ENCODE data around the gene DHFR2. TPM values are rescaled to one million over a fixed set of nuclear protein-coding genes. Genes with fewer than 3 reads are reported as not detected.

Gene DHFR2
- total and polyA plus RNA-seq, 10 of the 15 experiments (the other 5 are each of a cell fraction or from before 2014, with no cell fraction given) = 1.8 to 5.6 (median 4.4) TPM

DNA sequence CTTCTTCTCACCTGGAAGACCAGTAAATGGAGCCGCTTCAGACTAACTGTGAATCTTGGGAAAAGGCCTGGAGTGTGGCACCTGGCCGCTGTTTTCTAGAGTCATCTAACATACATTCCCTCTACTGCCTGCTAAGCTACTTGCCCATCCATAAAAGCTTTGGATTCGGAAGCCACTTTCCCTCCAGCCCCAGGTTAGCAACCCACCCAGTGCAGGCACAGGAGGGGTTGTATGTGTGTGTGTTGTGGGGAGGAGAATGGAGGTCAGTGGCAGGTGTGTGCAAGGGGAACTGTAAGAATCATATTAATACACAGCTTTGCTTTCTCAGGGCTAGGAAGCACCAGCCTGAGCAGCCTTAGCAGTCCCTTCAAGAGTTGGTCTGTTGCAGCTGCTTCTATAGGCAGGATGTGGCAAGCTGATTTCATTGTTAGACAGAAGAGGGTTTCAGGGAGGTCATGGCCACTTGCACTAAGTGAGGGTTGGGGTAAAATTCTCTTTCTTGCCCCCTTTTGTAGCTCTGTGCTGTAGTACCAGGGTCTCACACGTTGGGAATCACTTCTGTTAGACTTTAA is 9.1 kb upstream of the DHFR2 start:
- no peaks in the 10 kb centered on the region for H3K27me3 ChIP-seq (replicated peaks in 1 of 2; ENCODE audit: control insufficient read depth in 2 of 2, insufficient read depth in 2 of 2, low read length in 1 of 2)
- H3K4me3 ChIP-seq = no peak overlapping the region
- H3K36me3 ChIP-seq (ENCODE audit: control insufficient read depth in 2 of 2, insufficient read depth in 2 of 2, low read length in 1 of 2) = peaks cover 0 to 19% of the 10 kb centered on the region in 2 experiments; a peak in 2 of 4 replicates
- no peak overlapping the region; the same call in 1 of the 2 replicates for H2AFZ ChIP-seq (ENCODE audit: control insufficient read depth, low read depth, low read length)
- H4K20me1 ChIP-seq (ENCODE audit: control insufficient read depth, insufficient read depth) = no peaks in the 10 kb centered on the region
- ChIA-PET RAD21 (ENCODE audit: unreplicated experiment) (interaction anchor here (1.1 to 4.1 kb wide), 5 partner anchors 9 to 92 kb away, joined by 3 to 31 read pairs (median 18); partner anchors contain the start of genes ARL13B, DHFR2 and NSUN3), POLR2A (interaction anchor here (1.4 to 3.2 kb wide), 4 partner anchors 9 to 96 kb away, joined by 3 to 30 read pairs (median 5); partner anchors contain the start of genes DHFR2 and NSUN3), SMC1A (ENCODE audit: uncharacterized antibody, unreplicated experiment) (interaction anchor here (1.1 to 4.1 kb wide), 10 partner anchors 9 to 104 kb away, joined by 3 to 27 read pairs (median 6); partner anchors contain the start of genes DHFR2 and NSUN3), CTCF (interaction anchor here (0.5 to 11.1 kb wide), 7 partner anchors 8 to 69 kb away, joined by 3 to 164 read pairs (median 15); partner anchors contain the start of gene NSUN3)
- peak; percentile 44 for DNase-seq (ENCODE audit: low read depth, low spot score)
- H3K9me3 ChIP-seq (replicated peaks; ENCODE audit: control insufficient read depth, insufficient read depth, low read length) = peaks cover 12% of the 10 kb centered on the region; the same call in 2 of the 3 replicates
- peak; percentile 44 for FAIRE-seq
- intact Hi-C loops (cut with micrococcal nuclease; ENCODE audit: unreplicated experiment) (no loop called here), in situ Hi-C loops (cut with MboI) (no loop called here)
- peak overlapping the region; percentile 69 for H3K4me2 ChIP-seq (ENCODE audit: control insufficient read depth, insufficient read depth)
- 80% methylated on average over 4 of the region's 4 CpGs for WGBS (ENCODE audit: insufficient coverage, insufficient replicate concordance, low lambda C conversion rate, missing lambda C conversion rate)
- H3K9ac ChIP-seq (ENCODE audit: control insufficient read depth, insufficient read depth, low read length) = peak overlapping the region; percentile 24
- H3K27ac ChIP-seq (ENCODE audit: control insufficient read depth, insufficient read depth) = peak overlapping the region; percentile 90
- H3K4me1 ChIP-seq (ENCODE audit: control insufficient read depth, insufficient read depth, low read length) = peaks cover 30% of the 10 kb centered on the region
- peak; percentile 85 for ATAC-seq
- BruUV-seq (replicated peaks) = no TSS peak
- peaks cover 30% of the 10 kb centered on the region for H3K79me2 ChIP-seq (ENCODE audit: control insufficient read depth, insufficient read depth, low read length)
- TF ChIP-seq, protein P1, sequence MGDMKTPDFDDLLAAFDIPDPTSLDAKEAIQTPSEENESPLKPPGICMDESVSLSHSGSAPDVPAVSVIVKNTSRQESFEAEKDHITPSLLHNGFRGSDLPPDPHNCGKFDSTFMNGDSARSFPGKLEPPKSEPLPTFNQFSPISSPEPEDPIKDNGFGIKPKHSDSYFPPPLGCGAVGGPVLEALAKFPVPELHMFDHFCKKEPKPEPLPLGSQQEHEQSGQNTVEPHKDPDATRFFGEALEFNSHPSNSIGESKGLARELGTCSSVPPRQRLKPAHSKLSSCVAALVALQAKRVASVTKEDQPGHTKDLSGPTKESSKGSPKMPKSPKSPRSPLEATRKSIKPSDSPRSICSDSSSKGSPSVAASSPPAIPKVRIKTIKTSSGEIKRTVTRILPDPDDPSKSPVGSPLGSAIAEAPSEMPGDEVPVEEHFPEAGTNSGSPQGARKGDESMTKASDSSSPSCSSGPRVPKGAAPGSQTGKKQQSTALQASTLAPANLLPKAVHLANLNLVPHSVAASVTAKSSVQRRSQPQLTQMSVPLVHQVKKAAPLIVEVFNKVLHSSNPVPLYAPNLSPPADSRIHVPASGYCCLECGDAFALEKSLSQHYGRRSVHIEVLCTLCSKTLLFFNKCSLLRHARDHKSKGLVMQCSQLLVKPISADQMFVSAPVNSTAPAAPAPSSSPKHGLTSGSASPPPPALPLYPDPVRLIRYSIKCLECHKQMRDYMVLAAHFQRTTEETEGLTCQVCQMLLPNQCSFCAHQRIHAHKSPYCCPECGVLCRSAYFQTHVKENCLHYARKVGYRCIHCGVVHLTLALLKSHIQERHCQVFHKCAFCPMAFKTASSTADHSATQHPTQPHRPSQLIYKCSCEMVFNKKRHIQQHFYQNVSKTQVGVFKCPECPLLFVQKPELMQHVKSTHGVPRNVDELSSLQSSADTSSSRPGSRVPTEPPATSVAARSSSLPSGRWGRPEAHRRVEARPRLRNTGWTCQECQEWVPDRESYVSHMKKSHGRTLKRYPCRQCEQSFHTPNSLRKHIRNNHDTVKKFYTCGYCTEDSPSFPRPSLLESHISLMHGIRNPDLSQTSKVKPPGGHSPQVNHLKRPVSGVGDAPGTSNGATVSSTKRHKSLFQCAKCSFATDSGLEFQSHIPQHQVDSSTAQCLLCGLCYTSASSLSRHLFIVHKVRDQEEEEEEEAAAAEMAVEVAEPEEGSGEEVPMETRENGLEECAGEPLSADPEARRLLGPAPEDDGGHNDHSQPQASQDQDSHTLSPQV (IDR thresholded peaks at IDR 0.05) = no peak
- 0 out of 2 replicates have a peak, but pooled peaks have one; percentile 37 for TF ChIP-seq NFIC (IDR thresholded peaks at IDR 0.05; ENCODE audit: low read depth, low read length)
- TF ChIP-seq IKZF1 (conservative IDR thresholded peaks at IDR 0.05) = peak; percentile 36; the same call in 1 of the 2 replicates
- 0 out of 2 replicates have a peak, but pooled peaks have one; percentile 34 for TF ChIP-seq POLR2A (IDR thresholded peaks at IDR 0.05; ENCODE audit: low read depth, low read length)
- TF ChIP-seq, protein P2, sequence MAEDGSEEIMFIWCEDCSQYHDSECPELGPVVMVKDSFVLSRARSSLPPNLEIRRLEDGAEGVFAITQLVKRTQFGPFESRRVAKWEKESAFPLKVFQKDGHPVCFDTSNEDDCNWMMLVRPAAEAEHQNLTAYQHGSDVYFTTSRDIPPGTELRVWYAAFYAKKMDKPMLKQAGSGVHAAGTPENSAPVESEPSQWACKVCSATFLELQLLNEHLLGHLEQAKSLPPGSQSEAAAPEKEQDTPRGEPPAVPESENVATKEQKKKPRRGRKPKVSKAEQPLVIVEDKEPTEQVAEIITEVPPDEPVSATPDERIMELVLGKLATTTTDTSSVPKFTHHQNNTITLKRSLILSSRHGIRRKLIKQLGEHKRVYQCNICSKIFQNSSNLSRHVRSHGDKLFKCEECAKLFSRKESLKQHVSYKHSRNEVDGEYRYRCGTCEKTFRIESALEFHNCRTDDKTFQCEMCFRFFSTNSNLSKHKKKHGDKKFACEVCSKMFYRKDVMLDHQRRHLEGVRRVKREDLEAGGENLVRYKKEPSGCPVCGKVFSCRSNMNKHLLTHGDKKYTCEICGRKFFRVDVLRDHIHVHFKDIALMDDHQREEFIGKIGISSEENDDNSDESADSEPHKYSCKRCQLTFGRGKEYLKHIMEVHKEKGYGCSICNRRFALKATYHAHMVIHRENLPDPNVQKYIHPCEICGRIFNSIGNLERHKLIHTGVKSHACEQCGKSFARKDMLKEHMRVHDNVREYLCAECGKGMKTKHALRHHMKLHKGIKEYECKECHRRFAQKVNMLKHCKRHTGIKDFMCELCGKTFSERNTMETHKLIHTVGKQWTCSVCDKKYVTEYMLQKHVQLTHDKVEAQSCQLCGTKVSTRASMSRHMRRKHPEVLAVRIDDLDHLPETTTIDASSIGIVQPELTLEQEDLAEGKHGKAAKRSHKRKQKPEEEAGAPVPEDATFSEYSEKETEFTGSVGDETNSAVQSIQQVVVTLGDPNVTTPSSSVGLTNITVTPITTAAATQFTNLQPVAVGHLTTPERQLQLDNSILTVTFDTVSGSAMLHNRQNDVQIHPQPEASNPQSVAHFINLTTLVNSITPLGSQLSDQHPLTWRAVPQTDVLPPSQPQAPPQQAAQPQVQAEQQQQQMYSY (CRISPR knock-in tag; IDR thresholded peaks at IDR 0.05) = no peak
- TF ChIP-seq TCF3 (IDR thresholded peaks at IDR 0.05; ENCODE audit: borderline replicate concordance, insufficient read depth, low read depth, low read length) = peak; percentile 73; the same call in 1 of the 2 replicates
- peak; percentile 51 for TF ChIP-seq EED (IDR thresholded peaks at IDR 0.05; ENCODE audit: low read depth)
- TF ChIP-seq NBN (IDR thresholded peaks at IDR 0.05) = no peak
- no peak for TF ChIP-seq GABPA (IDR thresholded peaks at IDR 0.05; ENCODE audit: low read depth)
- TF ChIP-seq NFYB (IDR thresholded peaks at IDR 0.05; ENCODE audit: insufficient read depth, low read depth, low read length) = no peak
- peak; percentile 93 for TF ChIP-seq TCF12 (IDR thresholded peaks at IDR 0.05; ENCODE audit: low read depth, low read length)
- TF ChIP-seq PML (IDR thresholded peaks at IDR 0.05; ENCODE audit: low read length) = no peak
- peak; percentile 78 for TF ChIP-seq RUNX3 (IDR thresholded peaks at IDR 0.05; ENCODE audit: low read length)
- no peak for TF ChIP-seq CBX5 (IDR thresholded peaks at IDR 0.05; ENCODE audit: low read depth)
- TF ChIP-seq YY1 (IDR thresholded peaks at IDR 0.05; ENCODE audit: low read depth, low read length) = 0 out of 2 replicates have a peak, but pooled peaks have one; percentile 21
- peak; percentile 48; the same call in 1 of the 2 replicates for TF ChIP-seq SPI1 (IDR thresholded peaks at IDR 0.05; ENCODE audit: borderline replicate concordance, insufficient read depth, low read depth, low read length)
- no peak for TF ChIP-seq TARDBP (IDR thresholded peaks at IDR 0.05; ENCODE audit: borderline replicate concordance)
